ENCODE data around the gene TBC1D12.

Gene TBC1D12

DNA sequence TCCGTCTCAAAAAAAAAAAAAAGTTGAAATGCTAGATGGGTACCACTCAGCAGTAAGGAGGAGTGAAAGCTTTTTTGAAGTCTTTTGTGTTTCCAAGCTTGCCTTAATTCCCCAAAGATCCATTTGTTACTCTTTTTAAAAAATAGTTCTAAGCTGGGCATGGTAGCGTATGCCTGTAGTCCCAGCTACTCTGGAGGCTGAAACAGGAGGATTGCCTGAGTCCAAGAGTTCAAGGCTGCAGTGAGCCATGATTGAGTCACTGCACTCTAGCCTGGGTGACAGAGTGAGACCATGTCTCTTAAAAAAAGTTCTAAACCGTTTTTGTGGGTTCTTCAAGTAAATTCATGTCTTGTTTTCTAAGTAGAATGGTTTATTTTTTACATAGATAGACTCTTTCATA, 5.3 kb downstream of the TBC1D12 start:
- Histone ChIP-seq H3K4me3 (IDR thresholded peaks at IDR 0.05; ENCODE audit: insufficient read depth, low read depth, low read length) (no peak overlapping the region), H3K27ac (no peak overlapping the region), H3K79me2 (ENCODE audit: insufficient read depth, low read depth) (peaks cover 71% of the 10 kb centered on the region), H4K20me1 (ENCODE audit: insufficient read depth) (no peaks in the 10 kb centered on the region), H3K36me3 (ENCODE audit: insufficient read depth) (no peaks in the 10 kb centered on the region), H3K4me1 (ENCODE audit: low read depth, poor library complexity, severe bottlenecking) (peaks cover 41% of the 10 kb centered on the region), H3K27me3 (ENCODE audit: insufficient read depth, low read depth) (no peaks in the 10 kb centered on the region), H3K9ac (no peak overlapping the region), H2AFZ (ENCODE audit: low read depth) (no peak overlapping the region), H3K4me2 (no peak overlapping the region)
- TF ChIP-seq CTCF (conservative IDR thresholded peaks at IDR 0.05; ENCODE audit: low read depth, low read length), result no peak

- Histone ChIP-seq H3K79me2 (ENCODE audit: insufficient read depth, low read depth) (peaks cover 65% of the 10 kb centered on the region), H3K4me1 (ENCODE audit: low read depth, poor library complexity, severe bottlenecking) (peaks cover 55% of the 10 kb centered on the region)
- no peak for TF ChIP-seq CTCF (conservative IDR thresholded peaks at IDR 0.05; ENCODE audit: low read depth, low read length)
Measured at GRCh38 chr10:94409021-94409657, 6.8 kb downstream of the TBC1D12 start.

DNA sequence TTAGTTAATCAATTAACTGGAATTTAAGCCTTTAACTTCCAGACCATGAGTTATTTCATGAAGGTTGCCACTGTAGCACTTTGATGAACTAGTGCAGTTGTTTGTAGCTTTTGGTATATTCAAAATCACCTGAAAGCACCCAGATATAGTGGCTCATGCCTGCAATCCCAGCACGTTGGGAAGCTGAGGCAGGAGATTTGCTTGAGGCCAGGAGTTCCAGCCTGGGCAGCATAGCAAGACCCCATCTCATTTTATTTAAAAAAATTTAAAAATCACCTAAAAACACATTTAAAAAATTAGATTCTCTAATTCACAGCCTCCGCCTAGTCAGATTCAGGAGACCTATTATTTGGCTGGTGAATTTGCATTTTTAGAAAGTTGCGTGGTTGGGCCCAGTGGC, 9.0 kb downstream of the TBC1D12 start:
- H3K4me2 ChIP-seq, result no peak overlapping the region
- H3K4me3 ChIP-seq (IDR thresholded peaks at IDR 0.05; ENCODE audit: insufficient read depth, low read depth, low read length), result no peak overlapping the region
- H3K79me2 ChIP-seq (ENCODE audit: insufficient read depth, low read depth), result peaks cover 57% of the 10 kb centered on the region
- no peak overlapping the region for H3K27ac ChIP-seq
- H3K36me3 ChIP-seq (ENCODE audit: insufficient read depth), result no peaks in the 10 kb centered on the region
- H4K20me1 ChIP-seq (ENCODE audit: insufficient read depth), result no peaks in the 10 kb centered on the region
- no peak overlapping the region for H2AFZ ChIP-seq (ENCODE audit: low read depth)
- peaks cover 37% of the 10 kb centered on the region for H3K4me1 ChIP-seq (ENCODE audit: low read depth, poor library complexity, severe bottlenecking)
- no peak overlapping the region for H3K9ac ChIP-seq
- H3K27me3 ChIP-seq (ENCODE audit: insufficient read depth, low read depth), result no peaks in the 10 kb centered on the region
- no peak for TF ChIP-seq CTCF (conservative IDR thresholded peaks at IDR 0.05; ENCODE audit: low read depth, low read length)

More at GRCh38 chr10:94409021-94409657, 6.8 kb downstream of the TBC1D12 start:
- Histone ChIP-seq H3K27me3 (ENCODE audit: insufficient read depth, low read depth) (no peaks in the 10 kb centered on the region), H3K4me2 (no peak overlapping the region), H3K4me3 (IDR thresholded peaks at IDR 0.05; ENCODE audit: insufficient read depth, low read depth, low read length) (no peak overlapping the region), H3K27ac (no peak overlapping the region), H2AFZ (ENCODE audit: low read depth) (no peak overlapping the region), H3K9ac (no peak overlapping the region), H4K20me1 (ENCODE audit: insufficient read depth) (no peaks in the 10 kb centered on the region), H3K36me3 (ENCODE audit: insufficient read depth) (no peaks in the 10 kb centered on the region)

DNA sequence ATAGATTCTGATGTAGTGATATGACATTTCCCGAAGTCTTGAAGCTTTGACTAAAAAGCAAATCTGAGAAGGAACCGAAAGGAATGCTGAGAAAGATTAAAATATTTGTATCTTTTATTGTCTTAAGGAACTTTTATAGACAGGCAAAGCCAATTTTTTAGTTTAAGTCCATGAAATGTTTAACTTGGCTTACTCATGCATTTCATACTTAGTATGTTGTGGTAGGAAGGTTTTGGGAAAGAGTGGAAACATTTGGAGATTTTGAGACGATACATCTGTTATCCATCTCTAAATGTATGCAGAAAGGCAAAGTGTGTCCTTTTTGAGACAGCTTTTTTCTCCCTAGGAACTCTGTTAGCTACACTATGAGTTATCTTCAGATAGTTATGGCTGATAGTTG, 10.1 kb downstream of the TBC1D12 start:
- H3K9ac ChIP-seq, result no peak overlapping the region
- no peaks in the 10 kb centered on the region for H3K36me3 ChIP-seq (ENCODE audit: insufficient read depth)
- no peaks in the 10 kb centered on the region for H4K20me1 ChIP-seq (ENCODE audit: insufficient read depth)
- peaks cover 47% of the 10 kb centered on the region; the same call in 1 of the 2 replicates for H3K79me2 ChIP-seq (ENCODE audit: insufficient read depth, low read depth)
- H2AFZ ChIP-seq (ENCODE audit: low read depth), result no peak overlapping the region
- TF ChIP-seq CTCF (conservative IDR thresholded peaks at IDR 0.05; ENCODE audit: low read depth, low read length), result no peak
- no peaks in the 10 kb centered on the region for H3K27me3 ChIP-seq (ENCODE audit: insufficient read depth, low read depth)
- H3K27ac ChIP-seq, result no peak overlapping the region
- no peak overlapping the region for H3K4me3 ChIP-seq (IDR thresholded peaks at IDR 0.05; ENCODE audit: insufficient read depth, low read depth, low read length)
- H3K4me1 ChIP-seq (ENCODE audit: low read depth, poor library complexity, severe bottlenecking), result peaks cover 39% of the 10 kb centered on the region
- no peak overlapping the region; the same call in 1 of the 2 replicates for H3K4me2 ChIP-seq
